Stimulated activated CD8-positive, alpha-beta memory T cell treated with anti-CD3 and anti-CD28 coated beads, Interleukin-4, amount 100 ng/mL, for 24 hours (primary cell): ENCODE measurements around the gene ADIPOR2.
"Not testable (repeated sequence)": the region's sequence is repeated elsewhere in the genome, so short reads cannot be mapped to it uniquely, and the experiment has no call there.

Experiments used
- DNase-seq: peaks from one replicate; pipeline ENCODE4 v3.0.0-alpha.2; 2020; ENCODE audit warnings: low read depth

Gene ADIPOR2

DNA sequence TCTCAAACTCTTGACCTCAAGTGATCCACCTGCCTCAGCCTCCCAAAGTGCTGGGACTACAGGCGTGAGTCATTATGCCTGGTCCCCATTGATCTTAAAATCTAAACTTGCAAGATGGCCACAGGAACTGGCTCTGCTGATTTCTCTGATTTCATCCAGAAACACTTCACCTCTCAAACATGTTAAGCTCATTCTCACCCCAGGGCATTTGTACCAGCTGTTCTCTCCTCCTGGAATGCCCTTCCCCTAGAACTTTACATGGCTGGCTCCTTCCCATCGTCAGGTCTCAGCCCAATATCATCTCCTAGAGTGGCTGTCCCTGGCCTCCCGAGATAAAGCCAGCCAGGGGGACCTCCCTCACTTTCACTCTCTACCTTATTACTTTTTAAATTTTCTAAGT is 124.2 kb downstream of the ADIPOR2 start:
- DNase-seq: no peak

DNA sequence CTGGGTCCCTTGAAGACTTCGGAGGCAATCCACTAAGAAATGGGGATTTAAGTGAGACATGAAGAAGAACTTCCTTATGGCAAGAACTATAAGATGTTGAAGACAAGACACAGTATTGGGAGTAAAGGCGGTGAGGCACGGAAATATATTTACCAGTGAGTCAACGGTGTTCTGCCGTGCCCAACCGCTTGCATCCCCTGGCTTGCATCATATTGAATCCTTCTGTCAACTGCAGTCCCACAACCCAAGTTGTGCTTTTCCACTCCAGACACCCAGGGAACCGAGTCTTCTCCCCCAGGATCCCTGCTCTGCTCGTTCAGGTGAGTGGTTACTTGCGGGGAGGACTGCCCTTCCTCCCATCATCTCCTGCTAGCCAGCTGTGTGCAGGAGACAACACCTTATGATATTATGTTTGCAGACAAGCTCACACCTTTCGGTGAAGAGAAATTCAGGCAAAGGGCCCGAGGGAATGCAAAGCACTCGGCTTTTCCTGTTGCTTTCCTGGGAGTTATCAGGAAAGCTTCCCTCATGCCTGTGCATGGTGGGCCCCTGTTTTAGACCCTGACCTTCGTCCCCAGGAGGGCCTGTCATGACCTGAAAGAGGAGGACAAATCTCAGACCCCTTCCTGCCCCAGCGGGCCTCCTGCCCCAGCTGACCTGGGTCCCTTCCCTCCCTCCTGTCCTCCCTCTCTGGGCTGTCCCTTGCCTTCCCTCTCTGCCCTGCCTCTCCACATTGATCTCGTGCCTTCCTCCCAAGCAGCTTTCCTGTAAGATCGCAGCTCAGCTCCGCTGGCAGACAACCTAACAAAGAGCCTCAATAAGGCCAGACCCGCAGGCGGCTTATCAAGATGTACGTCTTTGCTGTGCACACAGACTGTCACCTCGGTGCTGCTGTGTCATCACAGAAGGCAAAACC is 125.2 kb downstream of the ADIPOR2 start:
- no peak for DNase-seq

DNA sequence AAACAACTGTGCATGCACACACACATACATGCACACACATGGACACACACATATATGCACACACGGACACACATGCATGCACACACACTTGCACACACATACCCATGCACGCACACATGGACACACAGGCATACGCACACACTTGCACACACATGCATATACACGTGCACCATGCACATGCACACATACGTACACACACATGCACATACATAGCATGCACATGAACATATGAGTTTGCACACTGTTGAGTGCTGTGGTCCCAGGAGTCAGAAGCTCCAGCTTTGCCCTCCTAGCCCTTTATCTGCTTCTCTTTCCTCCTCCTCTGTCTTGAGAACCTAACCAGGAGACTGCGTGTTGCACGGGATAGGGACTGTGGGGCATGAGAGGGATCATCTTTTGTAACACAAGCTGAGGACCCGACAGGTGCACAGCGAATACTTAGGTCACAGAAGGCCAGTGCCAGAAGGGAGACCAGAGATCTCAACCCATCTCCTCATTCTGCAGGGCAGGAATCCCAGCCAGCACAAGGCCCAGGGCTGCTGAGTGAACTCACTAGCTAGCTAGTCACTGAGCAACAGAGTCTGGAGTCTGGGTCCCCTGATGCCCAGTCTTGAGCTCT is 126.0 kb downstream of the ADIPOR2 start:
- DNase-seq: no peak

DNA sequence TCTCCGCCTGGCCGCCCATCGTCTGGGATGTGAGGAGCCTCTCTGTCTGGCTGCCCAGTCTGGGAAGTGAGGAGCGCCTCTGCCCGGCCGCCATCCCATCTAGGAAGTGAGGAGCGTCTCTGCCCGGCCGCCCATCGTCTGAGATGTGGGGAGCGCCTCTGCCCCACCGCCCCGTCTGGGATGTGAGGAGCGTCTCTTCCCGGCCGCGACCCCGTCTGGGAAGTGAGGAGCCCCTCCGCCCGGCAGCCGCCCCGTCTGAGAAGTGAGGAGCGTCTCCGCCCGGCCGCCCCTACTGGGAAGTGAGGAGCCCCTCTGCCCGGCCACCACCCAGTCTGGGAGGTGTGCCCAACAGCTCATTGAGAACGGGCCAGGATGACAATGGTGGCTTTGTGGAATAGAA is 127.1 kb downstream of the ADIPOR2 start:
- DNase-seq: not testable (repeated sequence)

DNA sequence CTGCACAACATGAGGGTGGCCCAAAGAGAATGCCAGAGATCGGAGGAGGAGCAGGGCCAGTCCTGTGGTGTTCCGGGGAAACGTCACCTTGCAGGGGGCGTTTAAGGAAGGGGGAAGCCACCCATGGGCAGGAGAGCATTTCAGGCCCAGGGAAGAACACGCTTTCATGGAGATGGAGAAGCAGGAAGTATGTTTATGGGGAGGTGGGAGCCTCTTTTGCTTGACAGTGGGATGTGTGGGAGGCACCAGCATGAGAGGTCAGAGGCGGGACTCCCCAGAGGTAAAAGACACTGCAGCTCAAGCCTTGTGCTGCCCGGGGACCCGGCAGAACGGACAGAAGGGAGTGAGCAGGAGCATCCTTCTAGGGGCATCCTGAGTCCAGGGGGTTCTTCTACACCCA is 128.2 kb downstream of the ADIPOR2 start:
- no peak for DNase-seq

DNA sequence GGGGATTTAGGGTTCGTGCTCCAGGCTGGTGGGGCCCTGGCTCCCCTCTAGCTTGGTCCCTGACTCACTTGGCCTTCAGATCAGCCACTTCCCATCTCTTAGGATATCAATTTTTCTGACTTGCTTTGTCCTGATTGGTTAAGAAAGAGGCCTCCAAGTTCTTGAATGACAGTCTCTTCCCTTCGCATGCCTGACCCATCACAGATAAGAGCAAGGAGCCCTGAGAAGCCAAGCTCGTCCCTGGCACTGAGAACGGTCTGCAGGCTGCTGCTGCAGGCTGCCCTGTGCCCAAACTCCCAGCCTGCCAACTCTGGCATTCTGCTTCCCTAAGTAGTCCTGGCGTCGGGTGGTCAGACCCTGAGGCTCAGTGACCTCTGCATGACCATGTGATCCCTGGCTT is 128.7 kb downstream of the ADIPOR2 start:
- no peak for DNase-seq

DNA sequence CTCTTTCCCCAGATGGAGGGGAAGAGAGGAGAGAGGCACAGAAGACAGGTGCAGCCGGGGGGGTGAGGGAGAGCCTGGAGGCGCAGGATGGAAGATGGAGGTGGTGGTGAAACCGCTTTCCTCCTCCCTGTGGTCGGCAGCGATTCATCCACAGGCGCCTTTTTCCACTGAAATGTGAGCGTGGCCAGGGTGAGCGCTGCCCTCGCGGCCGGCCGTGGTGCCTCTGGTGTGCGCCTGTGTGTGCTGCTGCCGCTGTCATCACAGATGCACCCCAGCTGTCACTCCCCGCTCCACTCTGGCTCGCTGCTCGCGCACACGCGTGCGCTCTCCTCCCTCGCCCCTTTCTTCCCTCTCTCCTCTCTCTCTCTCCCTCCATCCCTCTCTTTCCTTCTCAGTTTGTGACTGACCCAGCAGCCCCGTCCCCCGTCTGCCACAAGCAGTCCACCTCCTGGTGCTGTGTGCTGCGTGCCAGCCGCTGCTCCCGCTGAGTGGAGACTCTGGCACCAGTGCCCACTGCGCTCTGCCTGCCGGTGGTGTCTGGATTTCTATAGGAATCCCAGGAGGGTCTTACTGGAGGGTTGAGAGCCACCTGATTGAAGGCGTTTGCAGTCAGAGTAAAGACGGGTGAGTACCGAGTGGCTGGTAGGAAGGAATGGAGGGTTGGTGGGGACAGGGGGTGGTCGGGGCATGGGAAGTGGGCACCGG is 129.5 kb downstream of the ADIPOR2 start, which contains the start of gene LRTM2:
Gene LRTM2, plus strand, starts transcription at position 375 of the 705 bp plus-strand sequence. CDS start 7,584 bp downstream, outside the sequence.
- DNase-seq: no peak

DNA sequence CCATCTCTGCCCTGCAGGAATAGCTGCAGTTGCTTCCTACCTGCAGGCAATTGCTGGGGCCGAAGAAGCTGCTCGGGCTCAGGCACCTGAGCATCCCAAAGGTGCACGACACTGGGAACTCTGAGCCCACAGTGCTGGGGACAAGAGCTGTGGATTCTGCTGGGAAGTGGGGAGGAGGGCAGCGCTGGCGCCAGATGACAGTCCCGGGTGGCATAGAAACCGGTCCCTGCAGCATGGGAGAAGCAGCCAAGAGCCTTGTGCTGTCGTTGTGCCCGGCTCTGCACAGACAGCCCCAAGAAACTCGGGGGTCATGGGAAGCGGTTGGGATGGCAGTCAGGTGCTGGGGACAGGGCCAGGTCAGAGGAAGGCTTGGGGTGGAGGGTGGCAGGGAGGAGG is 130.0 kb downstream of the ADIPOR2 start:
- DNase-seq: no peak

DNA sequence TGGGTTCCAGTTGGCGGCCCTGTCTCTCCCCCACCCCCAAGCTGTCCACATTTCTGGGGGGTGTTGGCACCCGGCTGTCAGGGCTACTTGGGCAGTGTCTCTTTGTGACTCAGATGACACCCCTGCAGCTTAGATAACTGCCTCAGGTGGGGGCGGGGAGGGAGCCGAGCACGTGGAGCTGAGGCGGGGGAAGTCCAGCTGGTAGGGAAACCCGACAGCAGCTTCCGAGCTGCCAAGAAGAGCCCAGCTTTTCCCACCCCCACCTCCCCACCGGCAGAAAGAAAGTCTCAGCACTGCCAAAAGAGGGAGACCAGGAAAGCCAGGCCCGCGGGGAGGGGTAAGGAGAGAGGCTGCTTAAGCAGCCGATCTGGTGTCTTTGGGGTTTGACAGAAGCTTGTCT is 130.9 kb downstream of the ADIPOR2 start:
- DNase-seq: no peak

DNA sequence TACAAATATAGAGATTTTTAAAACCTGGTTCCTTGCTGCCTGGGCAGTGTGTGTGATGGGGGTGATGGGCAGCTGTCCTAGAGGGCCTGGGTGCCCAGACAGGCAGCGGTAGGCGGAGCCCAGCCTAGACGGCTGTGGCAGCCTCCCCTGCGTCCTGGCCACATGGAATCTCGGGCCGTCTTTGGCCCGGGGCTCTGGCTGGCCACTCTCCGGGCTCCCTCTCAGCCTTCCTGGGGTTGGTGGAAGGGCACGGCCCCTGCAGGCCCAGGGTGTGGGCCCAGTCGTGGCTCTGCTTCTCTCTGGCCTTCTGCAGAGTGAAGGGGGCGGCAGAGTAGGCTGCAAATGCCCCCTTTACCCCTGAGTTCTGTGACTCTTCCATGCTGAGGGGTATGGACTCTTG is 131.8 kb downstream of the ADIPOR2 start:
- DNase-seq: no peak

DNA sequence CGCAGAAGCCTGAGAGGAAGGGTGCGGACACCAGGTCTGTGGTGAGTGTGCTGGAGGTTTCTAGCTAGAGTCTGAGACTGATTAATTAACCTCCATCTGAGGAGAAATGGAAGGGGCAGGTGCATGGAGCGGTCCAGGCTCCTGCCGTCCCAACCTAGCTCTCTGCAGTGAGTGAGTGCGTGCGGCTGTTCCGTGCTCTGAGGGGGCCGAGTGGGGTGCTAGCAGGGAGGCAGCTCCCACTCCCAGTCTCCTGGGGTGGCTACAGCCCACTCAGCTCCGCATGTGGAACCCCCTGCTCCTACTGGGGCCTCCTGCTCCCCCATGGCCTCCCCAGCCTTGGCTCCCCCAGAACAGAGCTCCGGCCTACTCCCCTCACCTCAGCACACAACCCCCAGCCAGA is 132.4 kb downstream of the ADIPOR2 start:
- DNase-seq: no peak

DNA sequence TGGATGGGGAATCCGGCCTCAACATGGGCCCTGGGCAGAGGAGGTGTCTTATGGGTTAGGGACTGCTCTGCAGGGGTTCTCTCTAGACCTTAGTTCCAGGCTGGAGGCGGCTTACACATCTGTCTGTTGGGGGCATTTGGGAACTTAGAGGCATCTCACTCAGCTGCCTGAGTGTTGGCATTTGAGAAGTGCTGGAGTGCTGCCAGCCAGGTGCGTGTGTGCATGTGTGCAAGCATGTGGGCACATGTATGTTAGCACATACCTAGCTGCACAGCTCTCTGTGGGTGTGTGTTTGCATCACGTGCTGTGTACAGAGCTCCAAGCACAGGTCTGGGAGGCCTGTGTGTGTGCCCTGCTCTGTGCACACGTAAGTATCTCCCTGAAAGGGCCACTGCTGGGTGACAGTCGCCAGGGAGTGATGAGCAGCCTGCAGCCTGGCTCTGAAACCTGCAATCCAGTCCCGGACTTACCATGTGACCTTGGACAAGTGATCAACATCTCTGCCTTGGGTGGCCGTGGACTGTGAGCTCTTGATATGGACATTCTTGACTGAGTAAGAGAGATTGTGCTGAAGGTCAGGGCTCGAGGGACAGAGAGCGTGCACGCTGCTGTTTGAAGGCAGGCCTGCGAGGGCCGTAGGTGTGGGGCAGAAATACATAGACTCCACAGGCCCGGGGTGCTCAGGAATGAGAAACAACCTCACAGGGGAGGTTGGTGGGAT is 134.7 kb downstream of the ADIPOR2 start:
- DNase-seq: no peak

DNA sequence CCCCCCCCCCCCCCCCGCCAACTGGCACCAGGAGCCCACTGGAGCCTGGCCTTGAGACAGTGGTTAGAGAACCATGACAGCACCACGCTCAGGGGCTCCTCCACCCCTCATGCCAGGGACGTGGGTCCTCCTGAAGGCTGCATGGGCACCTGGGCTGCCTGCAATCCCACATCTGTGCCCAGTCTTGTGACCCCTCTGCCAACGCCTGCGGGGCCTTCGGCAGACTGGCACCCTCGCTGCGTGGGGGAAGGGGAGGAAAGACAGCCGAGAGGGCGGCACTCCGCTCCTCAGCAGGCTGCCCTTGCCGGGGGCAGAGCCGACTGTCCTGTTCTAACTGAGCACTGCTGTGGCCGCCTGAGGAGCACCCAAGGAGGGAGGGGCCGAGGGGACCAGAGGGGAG is 135.5 kb downstream of the ADIPOR2 start:
- DNase-seq: no peak

DNA sequence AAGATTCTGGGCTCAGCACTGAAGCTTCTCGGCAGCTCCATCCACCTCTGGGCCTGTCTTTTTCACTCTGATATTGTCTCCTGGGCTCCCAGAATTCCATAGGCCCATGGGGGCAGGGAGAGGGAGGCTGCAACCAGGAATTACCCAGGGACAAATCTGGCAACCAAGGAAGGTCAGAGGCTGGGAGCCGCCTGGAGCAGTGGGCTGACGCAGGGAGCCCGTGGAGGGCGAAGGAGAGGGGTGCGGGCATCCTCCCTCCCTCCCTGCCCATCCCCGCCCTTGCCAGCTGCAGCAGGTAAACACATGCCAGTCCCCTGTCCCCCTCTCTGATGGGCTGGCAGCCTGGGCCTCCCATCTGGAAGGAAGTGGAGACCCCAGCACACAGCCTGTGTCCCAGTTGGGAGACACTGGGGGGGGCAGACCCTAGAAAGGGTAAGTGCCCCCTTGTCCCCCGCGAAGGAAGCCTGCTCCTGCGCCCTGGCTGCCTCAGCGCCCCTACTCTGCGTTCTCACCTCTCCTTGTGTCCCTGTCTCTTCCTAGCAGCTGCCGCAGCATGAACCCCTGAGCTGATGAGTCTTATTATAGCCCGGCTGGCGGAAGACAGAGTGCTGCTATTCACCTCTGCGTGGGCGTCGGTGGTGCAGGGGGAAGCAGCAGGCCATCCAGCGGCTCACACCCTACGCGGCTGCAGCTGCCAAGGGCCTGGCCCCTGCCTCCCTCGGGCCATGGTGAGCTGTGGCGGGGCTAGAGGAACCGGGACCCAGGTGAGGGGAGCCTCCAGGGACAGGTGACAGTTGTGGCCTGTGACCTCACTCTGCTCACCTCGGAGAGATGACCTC is 136.2 kb downstream of the ADIPOR2 start:
- DNase-seq: no peak

DNA sequence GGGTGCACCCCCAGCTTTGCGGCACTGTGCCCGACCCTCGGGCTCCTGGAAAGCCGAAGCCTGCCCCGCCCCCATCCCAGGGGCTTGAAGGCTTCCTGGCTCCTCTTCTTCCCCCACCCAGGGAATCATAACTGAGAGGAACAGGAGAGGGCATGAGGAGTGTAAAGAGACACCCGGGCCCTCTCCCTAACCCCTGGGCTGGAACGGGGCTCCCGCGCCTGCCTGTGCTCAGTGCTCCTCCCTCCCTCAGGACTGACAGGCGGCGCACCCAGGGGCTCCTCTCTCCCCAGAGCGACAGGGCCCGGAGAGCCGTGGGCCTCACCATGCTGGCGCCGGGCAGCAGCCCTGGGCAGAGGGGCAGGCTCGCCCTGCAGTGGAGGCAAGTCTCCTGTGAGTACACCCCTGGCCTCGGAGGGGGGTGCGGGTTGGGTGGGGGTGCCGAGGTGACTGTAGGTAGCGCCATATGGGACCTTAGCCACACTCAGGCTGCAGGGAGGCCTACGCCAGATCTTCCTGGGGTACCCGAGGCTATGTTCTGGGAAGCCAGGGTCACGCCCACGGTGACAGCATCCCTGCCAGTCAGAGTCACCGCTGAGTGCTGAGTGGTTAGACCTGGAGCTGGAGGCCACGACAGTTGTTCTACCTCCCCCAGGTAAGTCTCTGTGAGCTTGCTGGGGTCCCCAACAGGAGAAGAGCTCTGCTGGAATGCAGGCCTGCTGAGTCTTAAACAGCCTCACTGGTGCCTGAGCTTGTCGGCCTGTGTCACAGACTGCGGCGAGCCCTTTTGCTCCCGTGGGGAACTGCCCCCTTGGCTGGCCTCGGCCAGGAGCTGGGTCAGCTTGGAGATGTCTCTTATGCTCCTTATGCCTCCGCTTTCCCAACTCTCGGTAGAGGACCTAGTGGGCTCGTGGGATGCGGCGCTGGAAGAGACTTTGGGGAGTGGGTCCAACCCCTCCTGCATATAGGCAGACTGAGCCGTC is 137.2 kb downstream of the ADIPOR2 start:
- no peak for DNase-seq

DNA sequence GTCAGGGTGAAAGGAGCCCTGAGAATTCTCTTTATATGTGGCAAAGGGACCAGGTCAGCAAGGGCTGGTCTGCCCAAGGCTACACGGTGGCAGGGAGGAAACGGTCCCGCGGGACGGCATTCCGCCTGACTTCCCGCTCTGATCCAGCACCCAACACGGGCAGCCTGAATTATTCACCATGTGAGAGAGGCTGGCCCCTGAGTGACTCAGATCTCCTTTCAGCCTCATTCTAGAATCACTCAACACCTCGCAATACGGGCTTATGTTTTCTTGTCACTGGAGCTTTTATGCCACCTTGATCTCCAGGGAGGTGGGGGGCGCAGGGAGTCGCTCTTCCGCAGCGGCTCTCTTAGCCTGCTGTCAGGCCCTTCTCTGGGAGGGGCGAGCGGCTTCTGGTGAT is 138.0 kb downstream of the ADIPOR2 start:
- DNase-seq: no peak

DNA sequence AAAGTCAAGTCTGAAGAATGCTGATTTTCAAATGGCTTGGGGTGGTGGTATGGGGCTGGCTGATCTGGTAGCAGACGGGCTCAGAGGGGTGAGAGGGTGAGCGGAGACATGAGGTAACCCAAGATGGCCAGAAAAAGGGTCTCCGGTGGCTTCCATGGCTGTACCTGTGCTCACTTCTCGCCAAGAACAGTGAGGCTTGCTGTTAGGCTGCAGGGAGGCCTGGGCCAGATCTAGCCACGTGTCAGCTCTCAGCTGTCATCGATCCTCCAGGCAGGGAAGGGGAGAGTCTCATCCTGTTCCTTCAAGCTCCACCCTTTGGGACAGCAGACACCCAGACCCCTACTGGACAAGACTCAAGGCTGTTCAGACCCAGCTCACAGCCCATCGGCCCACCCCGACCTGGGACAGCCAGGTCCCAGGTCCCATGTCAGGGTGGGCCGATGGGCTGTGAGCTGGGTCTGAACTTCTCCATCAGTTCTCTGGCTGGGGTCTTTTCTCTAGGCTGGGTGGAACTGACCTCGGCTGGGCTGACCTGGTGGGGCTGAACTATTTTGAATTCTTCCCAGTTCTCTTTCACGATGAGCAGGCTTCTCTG is 138.5 kb downstream of the ADIPOR2 start:
- no peak for DNase-seq

DNA sequence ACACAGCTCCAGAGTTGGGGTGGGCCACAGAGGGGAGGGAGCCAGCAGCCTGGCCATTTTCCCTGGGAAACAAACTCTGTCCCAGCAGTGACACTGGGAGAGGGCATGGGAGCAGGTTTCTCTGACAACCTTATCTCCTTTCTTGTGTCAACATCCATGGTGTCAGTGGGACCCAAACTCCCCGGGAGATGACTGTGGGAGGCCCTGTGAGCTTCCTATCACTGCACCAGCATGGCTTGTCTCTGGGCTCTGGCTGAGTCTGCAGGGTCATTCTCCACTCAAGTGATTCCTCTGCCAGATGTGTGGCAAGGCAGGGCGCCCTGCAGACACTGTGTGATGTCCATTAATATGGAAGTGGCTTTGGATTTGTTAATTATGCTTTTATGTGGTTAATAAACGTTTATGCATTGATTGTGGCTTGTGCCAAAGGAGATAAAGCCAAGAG is 139.6 kb downstream of the ADIPOR2 start:
- no peak for DNase-seq
